HTR-8/SVneo (cell line): ENCODE results near the gene SCUBE1.

Experiments used
- DNase-seq: peaks from one replicate; pipeline ENCODE4 v3.0.0; 2011; ENCODE audit warnings: low spot score, mixed read lengths; ENCODE audit not compliant: insufficient read length
- FAIRE-seq: peaks from 2 replicates; lab custom pipeline; 2011; peaks lifted over from hg19 to GRCh38; lab: Jason Lieb, UNC

SCUBE1 gene

GRCh38 chr22:43154887-43155536, 188.2 kb downstream of the SCUBE1 start:
- DNase-seq (no peak), FAIRE-seq (no peak)

- FAIRE-seq = no peak
Measured at GRCh38 chr22:43153899-43154298, 189.3 kb downstream of the SCUBE1 start.

GRCh38 chr22:43152357-43153071, 190.7 kb downstream of the SCUBE1 start:
- no peak for DNase-seq
- no peak for FAIRE-seq

More at GRCh38 chr22:43153899-43154298, 189.3 kb downstream of the SCUBE1 start:
- no peak for DNase-seq

GRCh38 chr22:43152003-43152356, 191.2 kb downstream of the SCUBE1 start:
- no peak for FAIRE-seq

GRCh38 chr22:43151251-43152002, 191.7 kb downstream of the SCUBE1 start, which contains the start of gene TSPO:
TSPO (plus strand) TSS chr22:43151559; CDS start chr22:43159239, 7,680 bp downstream.
- DNase-seq (peak; percentile 72), FAIRE-seq (peak; percentile 51)

More at GRCh38 chr22:43152003-43152356, 191.2 kb downstream of the SCUBE1 start:
- DNase-seq = no peak

- DNase-seq = no peak
- FAIRE-seq = no peak
Measured at GRCh38 chr22:43150731-43151206, 192.4 kb downstream of the SCUBE1 start.

GRCh38 chr22:43148581-43148980, 194.6 kb downstream of the SCUBE1 start:
- FAIRE-seq = no peak
- DNase-seq = no peak

- no peak for DNase-seq
- no peak for FAIRE-seq
Measured at GRCh38 chr22:43147821-43148220, 195.4 kb downstream of the SCUBE1 start.
